Thyroid gland (tissue), 4 donors: ENCODE data around the gene CITED2. TPM values are rescaled to one million over a fixed set of nuclear protein-coding genes. Genes with fewer than 3 reads are reported as not detected.

ENCODE experiments used
- DNase-seq, 2 donors: peaks; one replicate each; pipeline ENCODE4 v3.0.0-alpha.2; 2019
- H3K27ac ChIP-seq, 3 donors: fragments of 200-600 bp; sonication (generic); 1 replicate in 2 of 3; 2 replicates in 1 of 3; pipeline ENCODE4 v1.5.1; 2016 to 2019; ENCODE audit warnings: mild to moderate bottlenecking in 1 of 3, moderate library complexity in 1 of 3
- H3K27me3 ChIP-seq: fragments of 200-600 bp; sonication (generic); one replicate; pipeline ENCODE4 v1.5.1; 2019
- H3K36me3 ChIP-seq, 2 donors: fragments of 200-600 bp; sonication (generic); one replicate each; pipeline ENCODE4 v1.5.1; 2016 to 2019
- H3K4me1 ChIP-seq, 2 donors: fragments of 200-600 bp; sonication (generic); one replicate each; pipeline ENCODE4 v1.5.1; 2017 to 2019
- H3K4me3 ChIP-seq, 3 donors: fragments of 200-600 bp; sonication (generic); replicated peaks in 1 of 3; 1 replicate in 2 of 3; 2 replicates in 1 of 3; pipeline ENCODE4 v1.5.1; 2016; ENCODE audit warnings: mild to moderate bottlenecking in 1 of 3
- H3K9me3 ChIP-seq: fragments of 200-600 bp; sonication (generic); one replicate; pipeline ENCODE4 v1.5.1; 2017
- CTCF ChIP-seq, 6 experiments: fragments of 200-600 bp in 3 of 6; fragments of 450-650 bp in 3 of 6; sonication (generic) in 3 of 6; IDR thresholded peaks; one replicate each; pipeline ENCODE4 v1.5.1; 2016 to 2019; ENCODE audit warnings: antibody characterized with exemption in 6 of 6, mild to moderate bottlenecking in 2 of 6, inconsistent platforms in 1 of 6, moderate library complexity in 1 of 6
- POLR2A ChIP-seq, 2 donors: fragments of 450-650 bp; IDR thresholded peaks; one replicate each; pipeline ENCODE4 v1.6.1; 2017; ENCODE audit warnings: antibody characterized with exemption in 2 of 2, mild to moderate bottlenecking in 2 of 2, moderate library complexity in 1 of 2
- WGBS, 2 donors: methylation state at CpG; one replicate each; pipeline ENCODE4 v1.1.5; 2017; 5-methylcytosine and 5-hydroxymethylcytosine counted together
- intact Hi-C: fragments of 100-400 bp; cut with DNase I; formaldehyde crosslinking; loops from one replicate; pipeline ENCODE4 v1.15.1; 2023
- total RNA-seq, 4 donors: library from RNA; depleted of rRNA; stranded (reverse); fragments of >200 nt; gene quantifications; one replicate each; pipeline ENCODE4 v1.2.3, GENCODE V29; 2016

CITED2 gene
- total RNA-seq, 4 donors from 2014 or later, result 178 to 354 (median 261) TPM

- WGBS, 2 donors, result 64 to 92% methylated on average over 3 of the region's 3 CpGs
- no peak overlapping the region for H3K27ac ChIP-seq
- H3K9me3 ChIP-seq, result no peaks in the 10 kb centered on the region
- peaks cover 0 to 2% of the 10 kb centered on the region in 2 donors for H3K4me1 ChIP-seq
- no peaks in the 10 kb centered on the region for H3K36me3 ChIP-seq
- H3K4me3 ChIP-seq, result no peak overlapping the region
- TF ChIP-seq POLR2A (IDR thresholded peaks at IDR 0.05) (no peak), CTCF (IDR thresholded peaks at IDR 0.05) (no peak)
- intact Hi-C loops, result no loop called here
- DNase-seq, result no peak
- H3K27me3 ChIP-seq, result no peaks in the 10 kb centered on the region
Measured at GRCh38 chr6:139386404-139386803, 12.0 kb upstream of the CITED2 start.

GRCh38 chr6:139381216-139381865 lies 6.9 kb upstream of the CITED2 start:
- H3K36me3 ChIP-seq, result no peaks in the 10 kb centered on the region
- H3K27ac ChIP-seq, result peak overlapping the region in 2 of 3 donors; percentile 6 to 13
- H3K4me1 ChIP-seq, result peaks cover 0 to 11% of the 10 kb centered on the region in 2 donors
- DNase-seq, result no peak
- no peaks in the 10 kb centered on the region for H3K9me3 ChIP-seq
- WGBS, 2 donors, result 59 to 64% methylated on average over 6 of the region's 6 CpGs
- H3K4me3 ChIP-seq, result no peak overlapping the region
- intact Hi-C loops, result no loop called here
- TF ChIP-seq CTCF (IDR thresholded peaks at IDR 0.05), result no peak
- TF ChIP-seq POLR2A (IDR thresholded peaks at IDR 0.05), result no peak
- H3K27me3 ChIP-seq, result no peaks in the 10 kb centered on the region

- peaks cover 0 to 14% of the 10 kb centered on the region in 2 donors for H3K4me1 ChIP-seq
- no peaks in the 10 kb centered on the region for H3K36me3 ChIP-seq
- TF ChIP-seq CTCF (IDR thresholded peaks at IDR 0.05), result no peak
- no peak for TF ChIP-seq POLR2A (IDR thresholded peaks at IDR 0.05)
- H3K9me3 ChIP-seq, result no peaks in the 10 kb centered on the region
- intact Hi-C loops, result no loop called here
- no peak overlapping the region for H3K4me3 ChIP-seq
- whole genome bisulfite sequencing, 2 donors, result 89 to 98% methylated on average over 2 of the region's 2 CpGs
- no peak for DNase-seq
- H3K27ac ChIP-seq, result peak overlapping the region in 2 of 3 donors; percentile 6 to 17
- no peaks in the 10 kb centered on the region for H3K27me3 ChIP-seq
Measured at GRCh38 chr6:139380611-139381010, 6.2 kb upstream of the CITED2 start.

- DNase-seq, result no peak
Measured at GRCh38 chr6:139380168-139380567, 5.7 kb upstream of the CITED2 start.

More at GRCh38 chr6:139380168-139380567, 5.7 kb upstream of the CITED2 start:
- H3K27me3 ChIP-seq, result no peaks in the 10 kb centered on the region
- no peaks in the 10 kb centered on the region for H3K36me3 ChIP-seq
- intact Hi-C loops, result no loop called here
- no peak overlapping the region for H3K27ac ChIP-seq
- H3K4me1 ChIP-seq, result peaks cover 0 to 14% of the 10 kb centered on the region in 2 donors
- TF ChIP-seq POLR2A (IDR thresholded peaks at IDR 0.05), result no peak
- no peak for TF ChIP-seq CTCF (IDR thresholded peaks at IDR 0.05)
- no peaks in the 10 kb centered on the region for H3K9me3 ChIP-seq
- H3K4me3 ChIP-seq, result no peak overlapping the region
- WGBS, 2 donors, result 91 to 95% methylated on average over 7 of the region's 7 CpGs
